Right renal pelvis (tissue), 4 donors: Measurements from ENCODE around the gene CCN6. TPM values are rescaled to one million over a fixed set of nuclear protein-coding genes. Genes with fewer than 3 reads are reported as not detected.

ENCODE experiments used
- DNase-seq, 4 donors: peaks; one replicate each; pipeline ENCODE4 v3.0.0-alpha.2; 2013; ENCODE audit warnings: low read depth in 4 of 4, low spot score in 3 of 4, missing footprints in 1 of 4
- polyA plus RNA-seq, 4 donors: library from polyadenylated mRNA; unstranded; fragments of 120-200 nt; gene quantifications; one replicate each; pipeline ENCODE4 v1.2.1, GENCODE V29; 2013; ENCODE audit not compliant: insufficient read length in 4 of 4

Gene CCN6
- polyA plus RNA-seq, result 1 to 10 TPM; 1.4 to 3.6 (median 3.1) TPM

DNA sequence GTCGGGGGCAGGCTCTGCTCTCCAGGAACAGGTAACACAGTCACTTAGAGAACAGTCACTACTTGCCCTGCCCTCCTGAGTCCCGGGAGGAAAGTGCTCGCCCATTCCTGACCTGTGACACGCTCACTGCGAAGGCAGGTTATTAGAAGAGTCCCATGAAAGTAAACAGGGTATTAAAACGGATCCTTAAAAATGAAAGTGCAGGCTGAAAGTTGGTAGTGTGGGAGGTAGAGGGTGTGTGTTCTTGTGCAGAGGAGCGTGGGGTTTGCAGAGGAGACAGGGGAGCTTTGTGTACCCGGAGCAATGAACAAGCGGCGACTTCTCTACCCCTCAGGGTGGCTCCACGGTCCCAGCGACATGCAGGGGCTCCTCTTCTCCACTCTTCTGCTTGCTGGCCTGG lies at the start of gene CCN6:
Gene CCN6 (plus strand): TSS at position 104 of the 400 bp plus-strand sequence. CDS start 254 bp downstream, at position 358.
- no peak for DNase-seq

DNA sequence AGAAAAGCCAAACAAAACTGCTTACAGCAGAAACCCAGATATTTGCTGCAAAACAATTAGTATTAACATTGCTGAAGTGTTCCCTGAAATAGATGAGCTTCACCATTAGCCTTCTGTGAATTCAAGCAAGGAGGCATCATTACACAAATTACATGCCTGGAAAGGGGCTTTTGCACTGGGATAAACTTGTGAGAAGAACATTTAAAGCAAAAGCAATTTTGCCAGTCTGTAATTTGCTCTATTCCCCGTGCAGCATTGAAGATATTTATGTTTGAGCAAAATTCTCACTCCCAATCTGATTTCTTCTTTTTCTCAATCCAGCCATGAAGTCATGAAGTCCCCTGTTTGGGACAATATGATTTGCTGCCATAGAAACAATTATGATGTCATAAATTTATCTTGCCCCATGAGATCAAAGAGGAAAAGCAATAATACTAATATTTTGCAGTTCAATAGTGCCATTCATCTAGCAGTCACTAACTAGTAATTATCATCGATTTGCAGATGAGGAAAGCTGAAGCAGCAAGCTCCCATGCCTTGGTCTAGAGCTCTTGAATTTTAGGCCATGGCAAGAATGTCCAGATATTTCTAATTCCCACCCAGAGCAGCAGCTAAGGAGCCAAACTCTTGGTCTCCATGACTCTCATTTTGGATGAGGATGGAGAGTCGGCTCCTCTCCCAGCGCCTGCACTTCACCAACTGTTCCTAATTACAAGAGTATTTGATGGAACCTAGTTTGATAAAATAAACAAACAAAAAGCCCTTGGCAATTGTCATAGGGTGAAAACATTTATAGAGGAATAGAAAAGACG lies 49.5 kb upstream of the CCN6 start:
- no peak for DNase-seq

DNA sequence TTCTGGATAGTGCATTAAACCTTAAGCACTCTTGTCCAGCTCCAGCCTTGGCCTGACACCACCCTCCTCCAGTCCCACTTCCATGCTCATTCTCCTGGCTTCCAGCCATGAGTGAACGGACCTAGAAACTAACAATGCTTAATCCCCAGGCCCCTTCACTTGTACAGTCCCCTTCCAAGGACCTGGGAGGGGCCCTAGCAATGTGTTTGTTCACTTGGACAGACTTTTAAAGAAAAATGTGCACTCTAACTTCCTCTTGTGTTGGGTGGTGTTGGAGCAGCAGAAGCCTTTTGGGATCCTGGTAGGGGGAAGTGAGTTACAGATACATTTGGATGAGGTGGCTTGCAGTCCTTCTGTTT lies 48.9 kb upstream of the CCN6 start:
- DNase-seq, result no peak

DNA sequence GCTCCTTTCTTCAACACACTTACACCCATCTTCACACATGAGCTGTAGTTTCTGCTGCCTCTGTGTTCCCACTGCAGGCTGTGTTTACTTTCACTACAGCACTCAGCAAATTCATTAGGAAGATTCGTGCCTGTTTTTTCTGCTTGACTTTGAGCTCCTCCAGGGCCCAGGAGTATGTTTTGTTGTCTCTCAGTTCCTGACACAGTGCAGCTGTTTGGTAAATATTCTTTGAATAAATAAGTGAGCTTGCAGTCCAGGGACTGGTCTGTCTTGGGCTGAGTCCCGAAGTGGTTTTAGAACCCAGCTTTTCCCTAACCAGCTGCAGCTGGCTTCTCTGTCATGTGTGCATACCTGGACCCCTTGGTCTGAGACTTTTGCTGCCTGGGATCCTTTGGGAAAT lies 46.6 kb upstream of the CCN6 start:
- peak in 1 of 4 donors; percentile 41 for DNase-seq

GRCh38 chr6:112007805-112008204 lies 46.1 kb upstream of the CCN6 start:
- no peak for DNase-seq

GRCh38 chr6:112008482-112008881 lies 45.4 kb upstream of the CCN6 start:
- no peak for DNase-seq

DNA sequence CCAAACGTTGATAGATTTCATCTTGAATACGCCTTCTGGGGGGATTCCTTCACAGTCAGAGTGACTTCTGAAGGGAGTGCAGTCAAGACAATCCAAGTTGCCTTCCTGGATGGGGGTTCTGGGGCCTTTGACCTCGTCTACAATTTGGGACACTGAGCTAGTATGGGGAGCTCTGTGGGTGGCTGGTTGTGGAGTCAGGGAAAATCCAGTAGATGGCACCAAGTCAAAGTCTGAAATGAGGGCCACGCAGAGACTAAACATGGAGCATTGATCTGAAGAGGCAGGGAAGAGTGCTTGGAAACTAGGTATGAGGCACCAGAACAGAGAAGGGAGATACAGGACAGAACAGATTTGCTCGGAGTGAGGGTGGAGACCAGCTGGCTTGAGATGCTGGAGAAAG lies 43.6 kb upstream of the CCN6 start:
- DNase-seq, result no peak

DNA sequence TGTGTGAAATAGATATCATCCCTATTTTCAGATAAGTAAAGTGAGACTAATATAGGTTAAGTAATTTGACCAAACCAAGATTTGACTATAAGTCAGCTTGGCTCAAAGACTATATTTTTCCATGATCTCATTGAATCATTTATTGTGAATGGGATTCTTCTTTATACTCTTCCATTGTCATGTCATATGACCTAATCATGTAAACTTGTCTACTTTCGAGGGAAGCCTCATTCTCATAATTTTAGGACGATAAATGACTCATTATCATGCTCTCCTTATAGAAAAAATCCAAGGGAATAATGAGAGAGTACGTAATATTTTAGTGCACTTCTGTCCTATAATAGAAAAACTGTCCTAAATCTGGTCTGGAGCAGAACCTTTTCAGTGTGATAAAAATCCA lies 40.9 kb upstream of the CCN6 start:
- DNase-seq, result no peak

DNA sequence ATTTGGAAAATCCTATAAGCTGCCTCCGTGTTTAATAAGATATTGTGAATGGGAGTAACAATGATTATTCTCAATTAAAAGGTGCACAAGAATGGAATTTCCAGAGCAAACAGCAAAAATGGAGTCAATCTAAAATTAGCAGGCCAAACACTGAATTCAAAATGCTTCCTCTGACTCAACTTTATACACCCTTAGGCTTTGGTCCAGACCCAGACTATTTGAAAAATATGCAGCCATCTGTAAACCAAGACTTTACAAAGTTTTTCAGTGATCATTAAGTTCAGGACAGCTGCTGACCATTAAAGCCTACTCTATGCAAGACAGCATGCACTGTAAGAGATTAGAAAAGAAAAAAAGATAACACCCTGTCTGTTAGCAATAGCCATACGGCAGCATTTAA lies 39.4 kb upstream of the CCN6 start:
- no peak for DNase-seq

GRCh38 chr6:112015725-112016124 lies 38.2 kb upstream of the CCN6 start:
- DNase-seq, result no peak

DNA sequence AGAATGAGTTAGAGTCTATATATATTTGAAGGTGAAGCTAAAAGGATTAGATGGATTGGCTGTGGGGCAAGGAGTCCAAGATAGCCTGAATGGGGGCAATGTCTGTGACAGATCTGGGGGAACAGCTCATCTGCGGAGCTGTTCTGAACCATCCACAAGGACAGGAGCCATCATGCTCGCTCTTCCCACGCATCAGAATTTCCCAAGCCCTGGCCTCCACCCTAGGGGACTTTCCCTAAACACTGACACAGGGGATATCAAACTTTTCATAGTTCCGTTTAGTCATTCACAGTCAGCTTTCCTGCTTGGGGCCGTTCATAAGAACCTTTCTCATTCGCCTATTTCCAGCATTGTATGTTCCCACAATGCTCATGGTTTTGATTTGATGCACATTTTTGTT lies 37.6 kb upstream of the CCN6 start:
- no peak for DNase-seq

- DNase-seq, result no peak
Observed at GRCh38 chr6:112017169-112017568, 36.7 kb upstream of the CCN6 start.

- DNase-seq, result no peak
Observed at GRCh38 chr6:112017760-112018537, 36.0 kb upstream of the CCN6 start.

GRCh38 chr6:112018619-112019416 lies 35.1 kb upstream of the CCN6 start:
- DNase-seq, result no peak

GRCh38 chr6:112019589-112019988 lies 34.3 kb upstream of the CCN6 start:
- DNase-seq, result no peak

GRCh38 chr6:112021691-112022310 lies 32.1 kb upstream of the CCN6 start:
- no peak for DNase-seq

DNA sequence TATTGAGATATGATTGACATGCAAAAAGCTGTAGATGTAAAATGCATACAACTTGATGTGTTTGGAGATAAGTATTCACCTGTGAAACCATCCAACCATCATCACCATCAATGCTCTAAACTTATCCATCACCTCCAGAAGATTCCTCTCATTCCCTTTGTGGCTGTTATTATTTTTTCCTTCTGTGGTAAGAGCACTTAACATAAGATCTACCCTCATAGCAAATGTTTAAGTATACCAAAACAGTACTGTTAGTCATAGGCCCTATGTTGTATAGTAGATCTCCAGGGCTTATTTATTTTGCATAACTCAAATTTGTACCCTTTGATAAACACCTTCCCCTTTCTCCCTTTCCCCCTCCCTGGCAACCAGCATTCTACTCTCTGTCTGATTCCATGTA lies 31.2 kb upstream of the CCN6 start:
- no peak for DNase-seq

- no peak for DNase-seq
Observed at GRCh38 chr6:112024464-112024863, 29.4 kb upstream of the CCN6 start.

DNA sequence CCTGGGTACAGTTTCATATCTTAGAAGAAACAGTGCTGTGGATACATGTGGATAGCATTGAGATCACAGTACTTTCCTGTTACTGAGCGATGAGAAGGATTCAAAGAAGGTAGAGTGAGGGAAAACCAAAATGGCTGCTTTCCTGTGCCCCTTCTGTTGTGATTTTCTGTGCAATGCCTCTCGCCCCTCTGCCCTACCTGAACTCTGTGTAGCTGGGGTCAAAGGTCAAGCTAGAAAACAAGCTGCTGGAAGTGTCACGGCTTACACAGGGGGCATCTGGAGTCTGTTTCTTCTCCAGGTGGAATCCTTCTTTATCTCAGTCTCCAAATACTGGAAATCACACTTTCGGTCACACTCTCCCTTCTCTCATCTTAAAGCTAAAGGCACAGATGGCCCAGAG lies 27.0 kb upstream of the CCN6 start:
- no peak for DNase-seq

DNA sequence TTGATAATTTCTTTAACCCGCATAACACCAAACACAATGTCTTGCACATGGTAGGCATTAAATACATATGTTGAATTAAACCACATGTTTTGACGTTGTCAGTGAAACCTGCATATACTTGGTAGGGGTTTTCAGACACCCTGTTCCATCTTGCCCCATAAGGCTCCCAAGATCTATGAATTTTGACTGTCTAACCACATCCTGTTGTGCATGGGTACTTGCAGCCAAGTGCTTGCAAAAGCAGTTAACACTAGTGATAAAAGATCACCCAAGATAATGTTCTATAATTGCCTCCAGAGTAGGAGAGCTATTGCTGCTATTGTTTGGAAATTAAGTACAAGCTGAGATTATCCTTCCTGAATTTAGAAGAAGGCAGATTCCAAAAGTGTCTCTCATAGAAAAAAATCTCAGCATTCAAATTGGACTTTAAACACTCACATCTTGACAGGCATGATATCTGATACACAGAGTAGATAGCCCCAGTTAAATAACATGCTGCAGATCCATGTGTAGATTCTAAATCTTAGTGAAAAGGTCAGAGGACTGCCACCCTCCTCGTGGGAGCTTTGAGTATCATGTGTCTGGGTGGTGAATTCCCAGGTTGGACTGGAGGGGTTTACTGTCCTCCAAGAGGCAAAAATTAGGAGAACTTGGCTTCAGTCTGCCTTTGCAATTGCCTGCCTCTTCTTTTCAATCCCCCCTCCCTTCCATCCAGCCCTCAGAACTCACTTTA lies 25.8 kb upstream of the CCN6 start:
- DNase-seq, result no peak
